H9 (cell line): ENCODE data around the gene TNFRSF19. TPM values are rescaled to one million over a fixed set of nuclear protein-coding genes. Genes with fewer than 3 reads are reported as not detected.

ENCODE experiments used
- DNase-seq: peaks from one replicate; pipeline ENCODE4 v3.0.0-alpha.2; 2017
- H2AFZ ChIP-seq: one replicate; pipeline ENCODE4 v1.6.1; 2013; ENCODE audit warnings: mild to moderate bottlenecking, low read length, control low read depth, moderate library complexity
- H2AK5ac ChIP-seq: 2 replicates; pipeline ENCODE4 v1.6.1; 2013; ENCODE audit warnings: low read length, control low read depth, mixed read lengths; ENCODE audit not compliant: insufficient read length
- H2BK120ac ChIP-seq: one replicate; pipeline ENCODE4 v1.6.1; 2013; ENCODE audit warnings: low read depth, mild to moderate bottlenecking, low read length, control low read depth, inconsistent platforms; ENCODE audit not compliant: poor library complexity, severe bottlenecking
- H2BK12ac ChIP-seq: 2 replicates; pipeline ENCODE4 v1.6.1; 2013; ENCODE audit warnings: low read length, control low read depth, mixed read lengths, low read depth; ENCODE audit not compliant: insufficient read length
- H2BK15ac ChIP-seq: 2 replicates; pipeline ENCODE4 v1.6.1; 2013; ENCODE audit warnings: low read depth, low read length, control low read depth
- H2BK20ac ChIP-seq: one replicate; pipeline ENCODE4 v1.6.1; 2013; ENCODE audit warnings: low read depth, mild to moderate bottlenecking, low read length, control low read depth, inconsistent platforms; ENCODE audit not compliant: poor library complexity, severe bottlenecking
- H2BK5ac ChIP-seq: 2 replicates; pipeline ENCODE4 v1.6.1; 2013; ENCODE audit warnings: low read length, control low read depth, mixed read lengths; ENCODE audit not compliant: insufficient read length
- H3K14ac ChIP-seq: 2 replicates; pipeline ENCODE4 v1.6.1; 2013; ENCODE audit warnings: low read length, control low read depth; ENCODE audit not compliant: insufficient read depth
- H3K18ac ChIP-seq: 2 replicates; pipeline ENCODE4 v1.6.1; 2013; ENCODE audit warnings: low read depth, mild to moderate bottlenecking, mixed read lengths, low read length, control low read depth; ENCODE audit not compliant: insufficient read length
- H3K23ac ChIP-seq: 2 replicates; pipeline ENCODE4 v1.6.1; 2013; ENCODE audit warnings: low read length, control low read depth, mixed read lengths, low read depth; ENCODE audit not compliant: insufficient read length
- H3K23me2 ChIP-seq: 2 replicates; pipeline ENCODE4 v1.6.1; 2013; ENCODE audit warnings: low read depth, mild to moderate bottlenecking, mixed read lengths, low read length, control low read depth; ENCODE audit not compliant: insufficient read length, poor library complexity, severe bottlenecking
- H3K27ac ChIP-seq: 2 replicates; pipeline ENCODE4 v1.5.1; 2013; ENCODE audit warnings: low read length, control low read depth, mixed read lengths, low read depth; ENCODE audit not compliant: insufficient read length
- H3K27me3 ChIP-seq: 2 replicates; pipeline ENCODE4 v1.6.1; 2013; ENCODE audit warnings: low read length, control low read depth, inconsistent platforms; ENCODE audit not compliant: insufficient read depth
- H3K4ac ChIP-seq: 2 replicates; pipeline ENCODE4 v1.6.1; 2013; ENCODE audit warnings: low read depth, mild to moderate bottlenecking, control low read depth, inconsistent platforms, low read length, moderate library complexity
- H3K4me1 ChIP-seq: 2 replicates; pipeline ENCODE4 v1.6.1; 2013; ENCODE audit warnings: low read length, control low read depth, inconsistent platforms; ENCODE audit not compliant: insufficient read depth
- H3K4me2 ChIP-seq: 2 replicates; pipeline ENCODE4 v1.6.1; 2013; ENCODE audit warnings: low read length, control low read depth, mixed read lengths; ENCODE audit not compliant: insufficient read length, insufficient read depth
- H3K56ac ChIP-seq: 2 replicates; pipeline ENCODE4 v1.6.1; 2013; ENCODE audit warnings: low read depth, mild to moderate bottlenecking, mixed read lengths, low read length, control low read depth; ENCODE audit not compliant: insufficient read length
- H3K79me1 ChIP-seq: 2 replicates; pipeline ENCODE4 v1.6.1; 2013; ENCODE audit warnings: low read depth, mild to moderate bottlenecking, moderate library complexity, low read length, control low read depth, inconsistent platforms; ENCODE audit not compliant: insufficient read depth, poor library complexity, severe bottlenecking
- H3K79me2 ChIP-seq: 2 replicates; pipeline ENCODE4 v1.6.1; 2013; ENCODE audit warnings: low read length, control low read depth, inconsistent platforms; ENCODE audit not compliant: insufficient read depth
- H3K9ac ChIP-seq: 2 replicates; pipeline ENCODE4 v1.6.1; 2013; ENCODE audit warnings: low read length, control low read depth, mixed read lengths; ENCODE audit not compliant: insufficient read length; ENCODE audit errors: extremely low read depth
- H3K9me3 ChIP-seq: one replicate; pipeline ENCODE4 v1.6.1; 2013; ENCODE audit warnings: low read depth, low read length, inconsistent platforms; ENCODE audit not compliant: control insufficient read depth
- H3T11ph ChIP-seq: one replicate; pipeline ENCODE4 v1.6.1; 2013; ENCODE audit warnings: mild to moderate bottlenecking, low read length, control low read depth, inconsistent platforms
- H4K20me1 ChIP-seq: one replicate; pipeline ENCODE4 v1.6.1; 2013; ENCODE audit not compliant: control insufficient read depth, insufficient read length, insufficient read depth
- H4K5ac ChIP-seq: 2 replicates; pipeline ENCODE4 v1.6.1; 2013; ENCODE audit warnings: low read depth, mild to moderate bottlenecking, mixed read lengths, low read length, control low read depth; ENCODE audit not compliant: insufficient read length
- H4K8ac ChIP-seq: replicated peaks from 2 replicates; pipeline ENCODE4 v1.6.1; 2013; ENCODE audit warnings: low read length, control low read depth, mixed read lengths, low read depth; ENCODE audit not compliant: insufficient read length
- H4K91ac ChIP-seq: 2 replicates; pipeline ENCODE4 v1.6.1; 2013; ENCODE audit warnings: low read depth, mild to moderate bottlenecking, moderate library complexity, mixed read lengths, low read length, control low read depth; ENCODE audit not compliant: insufficient read length
- H3K27ac Mint-ChIP-seq, 3 experiments: 2 replicates in 2 of 3; 3 replicates in 1 of 3; pipeline ENCODE4 v1.8.0; 2020 to 2021; ENCODE audit warnings: mixed read lengths in 3 of 3, mild to moderate bottlenecking in 1 of 3, moderate library complexity in 1 of 3
- H3K27me3 Mint-ChIP-seq: 2 replicates; pipeline ENCODE4 v1.8.0; 2021; ENCODE audit warnings: low read depth, mild to moderate bottlenecking, moderate library complexity, mixed read lengths
- H3K36me3 Mint-ChIP-seq, 3 experiments: 2 replicates in 2 of 3; 3 replicates in 1 of 3; pipeline ENCODE4 v1.8.0; 2020 to 2021; ENCODE audit warnings: low read depth in 3 of 3, mixed read lengths in 3 of 3; ENCODE audit not compliant: insufficient read depth in 1 of 3
- H3K4me1 Mint-ChIP-seq, 2 experiments: 2 replicates each; pipeline ENCODE4 v1.8.0; 2020; ENCODE audit warnings: mixed read lengths in 2 of 2
- H3K4me3 Mint-ChIP-seq, 2 experiments: 2 replicates in 1 of 2; 3 replicates in 1 of 2; pipeline ENCODE4 v1.8.0; 2020 to 2021; ENCODE audit warnings: mild to moderate bottlenecking in 2 of 2, mixed read lengths in 2 of 2, moderate library complexity in 1 of 2
- H3K9me3 Mint-ChIP-seq, 2 experiments: 2 replicates in 1 of 2; 3 replicates in 1 of 2; pipeline ENCODE4 v1.8.0; 2020; ENCODE audit warnings: mild to moderate bottlenecking in 2 of 2, mixed read lengths in 2 of 2, moderate library complexity in 1 of 2
- CTCF ChIP-seq: fragments of 200-600 bp; sonication (generic); conservative IDR thresholded peaks from 3 replicates; pipeline ENCODE4 v1.8.0; 2021; ENCODE audit warnings: antibody characterized with exemption, mild to moderate bottlenecking
- WGBS: extraction: QIAGEN DNeasy Blood & Tissue Kit; methylation state at CpG from one replicate; pipeline ENCODE4 v1.1.7; 2013; ENCODE audit warnings: missing lambda C conversion rate, low lambda C conversion rate, mixed read lengths; ENCODE audit not compliant: insufficient read length; ENCODE audit errors: extremely low coverage; 5-methylcytosine and 5-hydroxymethylcytosine counted together
- total RNA-seq: library from RNA; stranded (reverse); gene quantifications from 2 replicates; pipeline ENCODE4 v1.2.1, GENCODE V29; 2021

The TNFRSF19 gene
- total RNA-seq, 1 experiment from 2014 or later, result 2.7 TPM

- Histone ChIP-seq H3K23me2 (no peaks in the 10 kb centered on the region), H3K9me3 (no peaks in the 10 kb centered on the region), H4K20me1 (no peaks in the 10 kb centered on the region), H3K4me1 (peaks cover 4% of the 10 kb centered on the region), H2BK12ac (no peak overlapping the region), H2BK5ac (no peak overlapping the region), H3K4ac (no peak overlapping the region), H2AK5ac (no peak overlapping the region), H3K27ac (no peak overlapping the region), H3K56ac (no peak overlapping the region), H4K5ac (no peak overlapping the region), H3K18ac (no peak overlapping the region), H3T11ph (no peak overlapping the region), H2BK120ac (no peak overlapping the region), H3K79me2 (no peaks in the 10 kb centered on the region), H3K79me1 (no peaks in the 10 kb centered on the region), H3K23ac (no peak overlapping the region), H2BK15ac (no peak overlapping the region), H3K4me2 (no peak overlapping the region), H4K91ac (no peak overlapping the region), H2BK20ac (no peak overlapping the region), H2AFZ (no peak overlapping the region), H4K8ac (no peak overlapping the region), H3K9ac (no peak overlapping the region), H3K27me3 (no peaks in the 10 kb centered on the region), H3K14ac (no peak overlapping the region)
- DNase-seq, result no peak
- TF ChIP-seq CTCF, result no peak
- no CpG with 5 or more reads among the region's 8 CpGs for WGBS
- peaks cover 0 to 3% of the 10 kb centered on the region in 2 experiments; a peak in 1 of 5 replicates for H3K9me3 Mint-ChIP-seq
- H3K27me3 Mint-ChIP-seq, result no peaks in the 10 kb centered on the region; the same call in 1 of the 2 replicates
- H3K4me3 Mint-ChIP-seq, result no peak overlapping the region
- H3K27ac Mint-ChIP-seq, result no peak overlapping the region
- H3K4me1 Mint-ChIP-seq, result peaks cover 50 to 55% of the 10 kb centered on the region in 2 experiments
- peaks cover 0 to 3% (median 0%) of the 10 kb centered on the region in 3 experiments; a peak in 1 of 7 replicates for H3K36me3 Mint-ChIP-seq
These were observed 57.2 kb downstream of the TNFRSF19 start for GRCh38 chr13:23627410-23627809.
